ENCODE results near the gene GFY. TPM values are rescaled to one million over a fixed set of nuclear protein-coding genes. Genes with fewer than 3 reads are reported as not detected.

The GFY gene
- total RNA-seq, 2 experiments from 2014 or later = not detected

- CTCF ChIA-PET = interaction anchor here (0.8 to 3.4 kb wide), 8 partner anchors 8 to 51 kb away, joined by 3 to 15 read pairs (median 4); no protein-coding TSS in a partner anchor
- Mint-ChIP-seq H3K27ac (no peak overlapping the region), H3K27me3 (ENCODE audit: low read depth) (peaks cover 83% of the 10 kb centered on the region), H3K9me3 (ENCODE audit: insufficient read depth) (no peaks in the 10 kb centered on the region), H3K4me1 (ENCODE audit: low read depth) (peaks cover 55% of the 10 kb centered on the region), H3K36me3 (ENCODE audit: low read depth) (peaks cover 3% of the 10 kb centered on the region), H3K4me3 (no peak overlapping the region)
- no peak for ATAC-seq
- DNase-seq = no peak
- POLR2A ChIA-PET = interaction anchor here (0.6 to 1.6 kb wide), 2 partner anchors 12 to 293 kb away, joined by 3 read pairs; no protein-coding TSS in a partner anchor
Measured at GRCh38 chr19:49421878-49422202, 3.3 kb upstream of the GFY start.

DNA sequence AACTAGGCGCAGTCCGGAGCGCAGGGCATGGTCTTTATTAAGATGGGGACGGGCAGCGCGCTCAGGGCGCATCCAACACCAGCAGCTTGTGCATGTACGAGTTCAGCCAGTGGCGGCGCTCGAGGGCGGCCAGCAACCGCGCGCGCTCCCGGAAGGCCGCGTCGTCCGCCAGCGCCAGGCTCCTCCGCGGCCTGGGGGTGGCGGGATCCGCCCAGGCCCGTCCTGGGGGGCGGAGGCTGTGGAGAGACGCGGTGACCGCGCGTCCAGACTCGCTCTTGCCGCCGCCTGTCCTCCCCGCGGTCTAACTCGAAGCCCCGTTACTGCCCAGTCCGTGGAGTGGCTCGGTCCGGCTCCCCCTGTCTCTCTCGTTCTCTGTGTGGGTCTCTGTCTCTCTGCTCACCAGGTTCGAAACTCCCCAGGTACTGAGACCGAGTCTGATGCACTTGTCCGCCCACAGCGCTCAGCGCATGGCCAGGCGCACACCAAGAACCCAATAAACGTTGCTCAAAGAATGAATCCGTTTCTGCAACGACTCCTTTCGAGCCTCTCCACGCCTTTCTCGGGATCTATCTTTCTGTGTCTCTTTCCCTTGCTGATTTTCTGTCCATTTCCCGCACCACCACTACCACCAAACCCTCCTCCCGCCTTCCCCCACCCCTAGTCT, 2.6 kb upstream of the GFY start:
- Mint-ChIP-seq H3K27ac (peak overlapping the region; percentile 58), H3K4me3 (peak overlapping the region; percentile 61), H3K9me3 (ENCODE audit: insufficient read depth) (no peaks in the 10 kb centered on the region), H3K27me3 (ENCODE audit: low read depth) (peaks cover 85% of the 10 kb centered on the region), H3K4me1 (ENCODE audit: low read depth) (peaks cover 58% of the 10 kb centered on the region), H3K36me3 (ENCODE audit: low read depth) (peaks cover 3% of the 10 kb centered on the region)
- POLR2A ChIA-PET = no interaction called here
- CTCF ChIA-PET = interaction anchor here (0.8 to 3.4 kb wide), 7 partner anchors 9 to 51 kb away, joined by 3 to 15 read pairs (median 4); no protein-coding TSS in a partner anchor
- peak; percentile 75 for DNase-seq
- ATAC-seq = peak; percentile 65

DNA sequence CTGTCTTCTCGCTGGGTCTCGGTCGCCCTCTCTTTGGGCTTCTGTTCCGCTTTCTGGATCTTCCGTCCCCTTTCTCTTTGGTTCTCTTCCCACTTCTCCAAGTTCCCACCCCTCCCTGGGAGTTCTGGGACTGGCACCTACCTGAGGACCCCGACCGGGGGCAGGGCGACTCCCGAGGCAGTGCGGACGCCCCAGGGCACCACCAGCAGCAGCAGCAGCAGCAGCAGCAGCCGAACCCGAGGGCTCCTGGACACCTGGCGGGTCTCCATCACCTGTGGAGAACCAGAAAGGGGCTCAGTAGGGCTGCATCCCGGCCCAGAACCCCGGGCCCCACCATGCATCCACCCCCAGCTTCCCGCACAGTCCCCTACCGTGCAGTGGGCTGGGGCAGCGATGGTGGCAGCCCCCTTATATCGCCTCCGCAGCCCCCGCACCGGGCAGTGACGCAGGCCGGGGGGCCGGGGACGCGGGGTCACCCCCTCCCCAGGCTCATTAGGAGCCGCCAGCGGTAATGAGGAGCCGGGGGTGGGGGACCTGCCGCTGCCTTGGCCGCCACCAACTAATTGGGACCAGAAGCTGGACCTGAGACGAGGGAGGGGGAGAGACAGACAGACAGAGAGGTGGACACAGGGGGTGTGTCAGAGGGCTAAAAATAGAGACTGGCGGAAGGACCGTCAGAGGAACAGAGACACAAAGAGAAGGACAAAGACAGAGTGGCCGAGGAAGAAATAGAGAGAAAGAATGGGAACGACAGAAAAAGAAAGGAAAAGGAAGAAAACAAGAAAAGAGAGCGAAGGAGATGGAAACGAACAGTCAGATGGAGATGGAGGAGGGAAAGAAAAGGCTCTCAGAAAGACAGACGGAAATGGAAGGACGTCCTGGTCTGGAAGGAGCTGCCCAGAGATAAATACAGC, 1.9 kb upstream of the GFY start, which contains the start of gene PTH2:
Gene PTH2 (minus strand): TSS at position 371 of the 914 bp plus-strand sequence. CDS start 102 bp downstream, at position 269.
- Mint-ChIP-seq H3K27me3 (ENCODE audit: low read depth) (peaks cover 85% of the 10 kb centered on the region), H3K36me3 (ENCODE audit: low read depth) (peaks cover 3% of the 10 kb centered on the region), H3K4me1 (ENCODE audit: low read depth) (peaks cover 65% of the 10 kb centered on the region), H3K4me3 (peak within 1 kb of the TSS; percentile 61), H3K27ac (peak within 1 kb of the TSS; percentile 58), H3K9me3 (ENCODE audit: insufficient read depth) (no peaks in the 10 kb centered on the region)
- DNase-seq = no peak
- ChIA-PET CTCF (interaction anchor here (0.8 to 3.4 kb wide), 6 partner anchors 10 to 88 kb away, joined by 3 to 9 read pairs (median 6); partner anchors contain the start of gene CD37), POLR2A (interaction anchor here (0.9 to 1.2 kb wide), 2 partner anchors 11 to 14 kb away, joined by 3 read pairs; no protein-coding TSS in a partner anchor)
- peak; percentile 3 for ATAC-seq

DNA sequence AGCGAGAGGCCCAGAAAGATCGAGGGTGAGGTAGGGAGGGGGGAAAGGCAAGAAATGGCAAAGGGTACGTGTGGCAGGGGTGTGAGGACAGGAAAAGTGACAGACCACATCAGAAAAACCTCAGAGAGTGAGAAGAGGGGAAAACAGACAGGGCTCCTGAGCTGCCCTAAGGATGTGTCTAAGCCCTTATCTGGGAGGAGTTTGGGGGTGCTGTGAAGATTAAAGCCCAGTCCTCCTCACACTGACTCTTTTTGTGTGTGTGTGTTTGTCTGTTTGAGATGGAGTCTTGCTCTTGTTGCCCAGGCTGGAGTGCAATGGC, 1.2 kb upstream of the GFY start:
- ATAC-seq = peak; percentile 53
- peak; percentile 50 for DNase-seq
- H3K36me3 Mint-ChIP-seq (ENCODE audit: low read depth) = peaks cover 3% of the 10 kb centered on the region
- CTCF ChIA-PET = interaction anchor here (0.8 to 1.8 kb wide), 4 partner anchors 10 to 88 kb away, joined by 3 to 8 read pairs (median 3); partner anchors contain the start of gene CD37
- H3K4me3 Mint-ChIP-seq = peak overlapping the region; percentile 52
- H3K27me3 Mint-ChIP-seq (ENCODE audit: low read depth) = peaks cover 86% of the 10 kb centered on the region
- H3K4me1 Mint-ChIP-seq (ENCODE audit: low read depth) = peaks cover 70% of the 10 kb centered on the region
- H3K27ac Mint-ChIP-seq = peak overlapping the region; percentile 21
- no peaks in the 10 kb centered on the region for H3K9me3 Mint-ChIP-seq (ENCODE audit: insufficient read depth)
- POLR2A ChIA-PET = interaction anchor here (0.9 to 1.2 kb wide), 2 partner anchors 10 to 15 kb away, joined by 3 read pairs; no protein-coding TSS in a partner anchor

DNA sequence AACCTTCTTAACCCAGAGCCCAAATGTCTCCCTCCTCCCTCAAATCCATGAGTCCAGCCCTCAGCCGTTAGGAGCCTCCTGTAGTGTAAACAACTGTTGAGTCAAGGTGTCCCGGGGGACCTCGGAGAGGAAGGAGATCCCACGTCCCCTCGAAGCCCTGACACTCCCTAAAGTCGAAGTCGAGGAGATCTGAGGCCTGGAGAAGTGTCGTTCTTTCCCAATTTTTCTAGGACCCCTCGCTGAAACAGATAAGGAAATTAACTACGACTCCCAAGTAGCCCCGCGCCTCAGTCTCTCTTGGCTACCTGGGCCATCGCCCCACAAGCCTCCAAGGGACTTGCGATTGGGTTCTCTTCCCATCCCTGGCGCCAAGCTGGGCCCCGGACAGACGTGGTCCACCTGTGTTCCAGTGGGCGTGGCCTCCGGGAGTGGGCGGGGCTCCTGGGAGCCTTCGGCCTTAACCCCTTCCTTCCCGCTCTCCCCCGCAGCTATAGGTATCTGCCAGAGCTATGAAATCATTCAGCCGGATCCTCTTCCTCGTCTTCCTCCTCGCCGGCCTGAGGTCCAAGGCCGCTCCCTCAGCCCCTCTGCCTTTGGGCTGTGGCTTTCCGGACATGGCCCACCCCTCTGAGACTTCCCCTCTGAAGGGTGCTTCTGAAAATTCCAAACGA, 869 bp downstream of the GFY start:
- DNase-seq = peak; percentile 56

GRCh38 chr19:49427339-49427738, 2.2 kb downstream of the GFY start:
- Mint-ChIP-seq H3K27ac (peak overlapping the region; percentile 14), H3K36me3 (ENCODE audit: low read depth) (peaks cover 5% of the 10 kb centered on the region), H3K27me3 (ENCODE audit: low read depth) (peaks cover 79% of the 10 kb centered on the region), H3K4me1 (ENCODE audit: low read depth) (peaks cover 67% of the 10 kb centered on the region), H3K4me3 (no peak overlapping the region), H3K9me3 (ENCODE audit: insufficient read depth) (no peaks in the 10 kb centered on the region)
- ChIA-PET CTCF (interaction anchor here (0.9 to 3.8 kb wide), 3 partner anchors 9 to 46 kb away, joined by 3 to 20 read pairs (median 3); partner anchors contain the start of gene FLT3LG), POLR2A (no interaction called here)
- DNase-seq (no peak), ATAC-seq (no peak)

More for the DNA sequence above, 869 bp downstream of the GFY start:
- H3K4me3 Mint-ChIP-seq = no peak overlapping the region
- H3K27ac Mint-ChIP-seq = no peak overlapping the region
- no peak for ATAC-seq
- H3K4me1 Mint-ChIP-seq (ENCODE audit: low read depth) = peaks cover 73% of the 10 kb centered on the region
- no peaks in the 10 kb centered on the region for H3K9me3 Mint-ChIP-seq (ENCODE audit: insufficient read depth)
- POLR2A ChIA-PET = interaction anchor here (1.1 kb wide), 1 partner anchor 93 kb away, joined by 3 read pairs; no protein-coding TSS in a partner anchor
- CTCF ChIA-PET = interaction anchor here (0.7 to 3.8 kb wide), 6 partner anchors 10 to 47 kb away, joined by 3 to 20 read pairs (median 4); partner anchors contain the start of gene FLT3LG
- peaks cover 3% of the 10 kb centered on the region for H3K36me3 Mint-ChIP-seq (ENCODE audit: low read depth)
- peaks cover 82% of the 10 kb centered on the region for H3K27me3 Mint-ChIP-seq (ENCODE audit: low read depth)

DNA sequence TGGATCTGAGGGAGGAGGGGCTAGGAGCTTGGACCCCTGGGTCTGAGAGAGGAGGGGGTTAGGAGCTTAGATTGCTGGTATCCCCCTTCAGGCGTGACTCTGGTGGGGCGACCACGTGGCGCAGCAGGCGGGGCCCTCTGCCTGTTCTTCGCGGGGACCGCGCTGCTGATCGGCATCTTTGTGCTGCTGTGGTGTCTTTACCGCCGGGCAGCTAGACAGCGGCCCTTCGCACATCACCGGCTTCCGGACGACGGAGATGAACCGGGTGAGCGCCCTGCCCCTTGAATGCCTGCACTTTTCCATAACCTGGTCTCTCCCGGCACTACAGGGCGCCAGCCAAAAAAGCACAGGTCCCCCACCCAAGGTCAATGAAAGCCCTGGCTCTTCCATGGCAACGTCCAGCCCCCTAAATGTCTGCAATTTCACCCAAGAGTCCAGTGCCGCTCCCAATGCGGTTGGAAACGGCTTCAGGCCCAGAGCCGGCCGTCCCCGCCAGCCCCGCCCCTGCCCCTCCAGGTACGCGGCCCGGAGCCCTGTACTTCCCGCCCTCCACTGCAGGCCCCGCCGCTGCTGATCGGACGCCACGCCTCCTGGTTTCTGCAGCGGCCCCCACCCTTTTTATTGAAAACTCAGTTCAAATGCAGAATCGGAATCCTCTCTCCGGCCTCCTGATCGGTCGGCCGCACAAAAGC, 2.8 kb downstream of the GFY start:
- DNase-seq (peak; percentile 63), ATAC-seq (peak; percentile 63)
- H3K27me3 Mint-ChIP-seq (ENCODE audit: low read depth) = peaks cover 79% of the 10 kb centered on the region
- H3K27ac Mint-ChIP-seq = peak overlapping the region; percentile 20
- ChIA-PET CTCF (interaction anchor here (1.2 to 3.8 kb wide), 2 partner anchors 9 to 36 kb away, joined by 3 to 20 read pairs; no protein-coding TSS in a partner anchor), POLR2A (no interaction called here)
- H3K4me3 Mint-ChIP-seq = peak overlapping the region; percentile 38
- H3K36me3 Mint-ChIP-seq (ENCODE audit: low read depth) = peaks cover 4% of the 10 kb centered on the region
- H3K9me3 Mint-ChIP-seq (ENCODE audit: insufficient read depth) = no peaks in the 10 kb centered on the region
- peaks cover 66% of the 10 kb centered on the region for H3K4me1 Mint-ChIP-seq (ENCODE audit: low read depth)

DNA sequence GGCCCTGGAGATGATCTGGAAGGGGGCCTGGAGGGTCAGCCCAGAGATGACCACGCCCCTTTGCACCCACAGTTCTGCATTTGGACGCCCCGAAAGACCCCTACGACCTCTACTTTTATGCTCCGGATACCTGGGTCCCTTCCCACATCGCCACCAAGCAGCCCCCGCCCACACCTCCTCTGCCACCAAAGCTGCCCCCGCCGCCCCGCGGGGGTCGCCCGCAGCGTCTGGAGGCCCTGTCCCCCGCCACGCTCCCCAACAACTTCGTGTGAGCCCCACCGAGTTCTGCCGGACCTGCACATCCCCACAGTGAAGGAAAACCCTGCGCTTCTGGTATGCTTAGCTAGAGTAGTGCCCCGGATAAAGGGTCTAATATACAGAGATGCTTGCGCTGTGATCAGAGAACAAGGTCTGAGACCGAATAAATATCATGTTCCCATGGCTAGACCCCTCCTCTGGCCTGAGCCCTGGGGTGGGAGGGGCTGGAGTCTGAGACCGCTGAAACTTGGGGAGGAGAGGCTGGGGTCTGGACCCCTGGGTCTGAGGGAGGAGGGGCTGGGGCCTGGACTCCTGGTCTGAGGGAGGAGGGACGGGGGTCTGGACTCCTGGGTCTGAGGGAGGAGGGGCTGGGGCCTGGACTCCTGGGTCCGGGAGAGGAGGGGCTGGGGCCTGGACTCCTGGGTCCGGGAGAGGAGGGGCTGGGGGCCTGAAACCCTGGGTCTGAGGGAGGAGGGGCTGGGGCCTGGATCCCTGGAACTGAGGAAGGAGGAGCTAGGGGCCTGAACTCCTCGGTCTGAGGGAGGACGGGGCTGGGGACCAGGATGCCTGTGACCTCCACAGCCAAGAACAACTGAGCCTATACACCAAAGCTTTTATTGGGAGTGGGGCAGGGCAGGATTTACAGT, 3.6 kb downstream of the GFY start:
- Mint-ChIP-seq H3K4me3 (no peak overlapping the region), H3K4me1 (ENCODE audit: low read depth) (peaks cover 64% of the 10 kb centered on the region), H3K36me3 (ENCODE audit: low read depth) (peaks cover 3% of the 10 kb centered on the region), H3K27me3 (ENCODE audit: low read depth) (peaks cover 79% of the 10 kb centered on the region), H3K27ac (no peak overlapping the region), H3K9me3 (ENCODE audit: insufficient read depth) (no peaks in the 10 kb centered on the region)
- no peak for DNase-seq
- ChIA-PET POLR2A (no interaction called here), CTCF (interaction anchor here (1.3 to 1.5 kb wide), 4 partner anchors 8 to 48 kb away, joined by 3 to 11 read pairs (median 4); no protein-coding TSS in a partner anchor)
- no peak for ATAC-seq

- POLR2A ChIA-PET = no interaction called here
- CTCF ChIA-PET = interaction anchor here (0.8 to 1.5 kb wide), 5 partner anchors 9 to 232 kb away, joined by 3 to 11 read pairs (median 4); no protein-coding TSS in a partner anchor
- Mint-ChIP-seq H3K27me3 (ENCODE audit: low read depth) (peaks cover 77% of the 10 kb centered on the region), H3K4me3 (no peak overlapping the region), H3K27ac (no peak overlapping the region), H3K36me3 (ENCODE audit: low read depth) (peaks cover 3% of the 10 kb centered on the region), H3K4me1 (ENCODE audit: low read depth) (peaks cover 53% of the 10 kb centered on the region), H3K9me3 (ENCODE audit: insufficient read depth) (no peaks in the 10 kb centered on the region)
- no peak for ATAC-seq
- no peak for DNase-seq
Measured at GRCh38 chr19:49430172-49430677, 5.0 kb downstream of the GFY start.

Measured in activated CD8-positive, alpha-beta T cell treated with anti-CD3 and anti-CD28 coated beads, Interleukin-2, amount 10 ng/mL, durations not matched to agents 7 days and 5 days (primary cell).